Thyroid gland (tissue), 4 donors: ENCODE results near the gene C2CD4D. TPM values are rescaled to one million over a fixed set of nuclear protein-coding genes. Genes with fewer than 3 reads are reported as not detected.

Experiments
- DNase-seq, 2 donors: peaks; one replicate each; pipeline ENCODE4 v3.0.0-alpha.2; 2019
- H3K27ac ChIP-seq, 3 donors: fragments of 200-600 bp; sonication (generic); 1 replicate in 2 of 3; 2 replicates in 1 of 3; pipeline ENCODE4 v1.5.1; 2016 to 2019; ENCODE audit warnings: mild to moderate bottlenecking in 1 of 3, moderate library complexity in 1 of 3
- H3K27me3 ChIP-seq: fragments of 200-600 bp; sonication (generic); one replicate; pipeline ENCODE4 v1.5.1; 2019
- H3K36me3 ChIP-seq, 2 donors: fragments of 200-600 bp; sonication (generic); one replicate each; pipeline ENCODE4 v1.5.1; 2016 to 2019
- H3K4me1 ChIP-seq, 2 donors: fragments of 200-600 bp; sonication (generic); one replicate each; pipeline ENCODE4 v1.5.1; 2017 to 2019
- H3K4me3 ChIP-seq, 3 donors: fragments of 200-600 bp; sonication (generic); replicated peaks in 1 of 3; 1 replicate in 2 of 3; 2 replicates in 1 of 3; pipeline ENCODE4 v1.5.1; 2016; ENCODE audit warnings: mild to moderate bottlenecking in 1 of 3
- H3K9me3 ChIP-seq: fragments of 200-600 bp; sonication (generic); one replicate; pipeline ENCODE4 v1.5.1; 2017
- POLR2A ChIP-seq, 2 donors: fragments of 450-650 bp; IDR thresholded peaks; one replicate each; pipeline ENCODE4 v1.6.1; 2017; ENCODE audit warnings: antibody characterized with exemption in 2 of 2, mild to moderate bottlenecking in 2 of 2, moderate library complexity in 1 of 2
- WGBS, 2 donors: methylation state at CpG; one replicate each; pipeline ENCODE4 v1.1.5; 2017; 5-methylcytosine and 5-hydroxymethylcytosine counted together
- intact Hi-C: fragments of 100-400 bp; cut with DNase I; formaldehyde crosslinking; loops from one replicate; pipeline ENCODE4 v1.15.1; 2023
- total RNA-seq, 4 donors: library from RNA; depleted of rRNA; stranded (reverse); fragments of >200 nt; gene quantifications; one replicate each; pipeline ENCODE4 v1.2.3, GENCODE V29; 2016
- TF ChIP-seq, protein P1 (sequence below), 6 experiments: fragments of 200-600 bp in 3 of 6; fragments of 450-650 bp in 3 of 6; sonication (generic) in 3 of 6; IDR thresholded peaks; one replicate each; pipeline ENCODE4 v1.5.1; 2016 to 2019; ENCODE audit warnings: antibody characterized with exemption in 6 of 6, mild to moderate bottlenecking in 2 of 6, inconsistent platforms in 1 of 6, moderate library complexity in 1 of 6

The C2CD4D gene
- total RNA-seq, 4 donors from 2014 or later = 0.29 to 1.3 (median 0.33) TPM; not detected in 1

DNA sequence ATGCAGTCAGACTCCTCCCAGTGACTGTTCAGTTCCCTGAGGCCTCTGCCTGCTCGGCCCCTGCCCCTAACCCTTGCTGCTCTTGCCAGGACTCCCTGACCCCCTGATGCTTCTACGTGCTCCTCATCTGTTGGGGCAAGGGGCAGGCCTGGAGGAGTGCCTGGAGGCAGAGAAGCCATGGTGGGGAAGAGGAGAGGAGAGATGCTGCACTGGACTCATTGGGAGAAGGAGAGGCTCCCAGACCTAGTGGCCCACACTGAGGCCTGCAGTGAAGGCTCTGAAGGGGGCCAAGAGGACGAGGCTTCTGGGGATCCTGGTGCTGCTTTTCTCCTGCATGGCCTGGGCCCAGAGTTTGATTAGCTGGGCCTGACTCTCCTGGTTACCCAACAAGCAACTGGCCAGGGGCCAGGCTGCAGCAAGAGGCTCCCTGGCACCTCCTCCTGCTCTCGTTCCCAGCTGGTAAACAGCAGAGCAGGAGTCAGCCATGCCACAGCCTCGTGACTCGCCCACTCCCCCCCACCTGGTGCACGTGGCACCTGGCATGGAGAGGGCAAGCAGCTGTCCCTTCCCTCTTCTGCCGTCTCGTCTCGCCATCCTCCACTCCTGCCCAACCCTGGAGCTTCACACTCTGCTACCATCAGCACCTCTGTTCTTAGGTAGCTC, 7.2 kb downstream of the C2CD4D start:
- H3K4me3 ChIP-seq = no peak overlapping the region
- 30 to 42% methylated on average over 9 to 10 of the region's 10 CpGs for WGBS, 2 donors

DNA sequence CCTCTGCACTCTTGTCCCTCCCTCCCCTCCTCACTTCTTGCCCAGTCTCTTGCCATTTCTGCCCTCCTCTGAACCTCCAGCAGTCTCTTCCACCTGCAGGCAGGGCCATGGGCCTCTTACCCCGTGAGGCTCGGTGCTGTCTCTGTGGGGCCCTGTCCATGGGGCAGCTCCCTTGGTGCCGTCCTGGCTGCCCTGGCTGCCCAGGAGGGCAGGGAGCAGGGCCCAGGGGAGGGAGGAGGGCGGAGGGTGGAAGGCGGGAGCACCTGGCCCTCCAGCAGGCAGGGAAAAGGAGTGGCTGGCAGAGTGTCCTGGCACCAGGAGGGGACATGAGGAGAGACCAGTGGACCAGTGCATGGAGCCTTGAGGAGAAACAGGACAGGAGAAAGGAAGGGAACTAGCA, 8.0 kb downstream of the C2CD4D start, which contains the start of gene RORC:
TSS of gene RORC (minus strand) at position 198 of the 400 bp plus-strand sequence. CDS start at position 160, 38 bp downstream.
- Histone ChIP-seq H3K27me3 (no peaks in the 10 kb centered on the region), H3K36me3 (no peaks in the 10 kb centered on the region), H3K9me3 (no peaks in the 10 kb centered on the region), H3K4me3 (peak within 1 kb of the TSS; percentile 7 to 36 (median 35)), H3K4me1 (peaks cover 40 to 54% of the 10 kb centered on the region in 2 donors), H3K27ac (peak within 1 kb of the TSS; percentile 78 to 89 (median 79))
- DNase-seq = peak; percentile 91 to 93
- TF ChIP-seq, protein P1, sequence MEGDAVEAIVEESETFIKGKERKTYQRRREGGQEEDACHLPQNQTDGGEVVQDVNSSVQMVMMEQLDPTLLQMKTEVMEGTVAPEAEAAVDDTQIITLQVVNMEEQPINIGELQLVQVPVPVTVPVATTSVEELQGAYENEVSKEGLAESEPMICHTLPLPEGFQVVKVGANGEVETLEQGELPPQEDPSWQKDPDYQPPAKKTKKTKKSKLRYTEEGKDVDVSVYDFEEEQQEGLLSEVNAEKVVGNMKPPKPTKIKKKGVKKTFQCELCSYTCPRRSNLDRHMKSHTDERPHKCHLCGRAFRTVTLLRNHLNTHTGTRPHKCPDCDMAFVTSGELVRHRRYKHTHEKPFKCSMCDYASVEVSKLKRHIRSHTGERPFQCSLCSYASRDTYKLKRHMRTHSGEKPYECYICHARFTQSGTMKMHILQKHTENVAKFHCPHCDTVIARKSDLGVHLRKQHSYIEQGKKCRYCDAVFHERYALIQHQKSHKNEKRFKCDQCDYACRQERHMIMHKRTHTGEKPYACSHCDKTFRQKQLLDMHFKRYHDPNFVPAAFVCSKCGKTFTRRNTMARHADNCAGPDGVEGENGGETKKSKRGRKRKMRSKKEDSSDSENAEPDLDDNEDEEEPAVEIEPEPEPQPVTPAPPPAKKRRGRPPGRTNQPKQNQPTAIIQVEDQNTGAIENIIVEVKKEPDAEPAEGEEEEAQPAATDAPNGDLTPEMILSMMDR (IDR thresholded peaks at IDR 0.05) = peak in 1 of 6 experiments; percentile 24
- peak; percentile 69 to 82 for TF ChIP-seq POLR2A (IDR thresholded peaks at IDR 0.05)
- WGBS, 2 donors = 29 to 41% methylated on average over 5 of the region's 5 CpGs
- intact Hi-C loops = loop anchor here (10.0 kb wide), 2 partner anchors 97 to 297 kb away; no protein-coding TSS in a partner anchor

More for the DNA sequence above, 7.2 kb downstream of the C2CD4D start:
- TF ChIP-seq, protein P1 (IDR thresholded peaks at IDR 0.05) = no peak
- peak in 1 of 2 donors; percentile 22 for TF ChIP-seq POLR2A (IDR thresholded peaks at IDR 0.05)
- peak; percentile 99 for DNase-seq
- Histone ChIP-seq H3K36me3 (no peaks in the 10 kb centered on the region), H3K9me3 (no peaks in the 10 kb centered on the region), H3K27me3 (no peaks in the 10 kb centered on the region), H3K27ac (peak overlapping the region; percentile 51 to 79 (median 78)), H3K4me1 (peaks cover 46 to 62% of the 10 kb centered on the region in 2 donors)
- intact Hi-C loops = loop anchor here (10.0 kb wide), 2 partner anchors 98 to 298 kb away; no protein-coding TSS in a partner anchor

DNA sequence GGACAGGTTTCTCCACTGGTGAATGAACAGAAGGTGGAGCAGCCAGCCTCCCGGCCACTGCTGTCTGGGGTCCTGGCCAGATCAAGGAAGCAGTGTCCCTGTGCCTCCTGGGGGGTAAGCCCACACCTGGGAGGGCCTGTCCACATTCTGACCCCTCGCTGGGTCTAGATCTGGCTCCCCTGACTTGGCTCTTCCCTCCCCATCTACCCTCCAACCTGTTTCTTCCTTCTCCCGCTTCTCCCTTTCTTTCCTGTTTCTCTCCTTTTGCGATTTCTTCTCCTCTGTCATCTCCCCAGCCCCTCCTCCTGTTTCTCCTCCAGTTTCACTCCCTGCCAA, 8.4 kb downstream of the C2CD4D start:
- intact Hi-C loops = loop anchor here (10.0 kb wide), 2 partner anchors 96 to 296 kb away; no protein-coding TSS in a partner anchor
- H3K4me3 ChIP-seq = peak overlapping the region; percentile 7 to 36 (median 35)
- H3K9me3 ChIP-seq = no peaks in the 10 kb centered on the region
- DNase-seq = no peak
- H3K36me3 ChIP-seq = no peaks in the 10 kb centered on the region
- TF ChIP-seq POLR2A (IDR thresholded peaks at IDR 0.05) = no peak
- TF ChIP-seq, protein P1 (IDR thresholded peaks at IDR 0.05) = no peak
- 28 to 31% methylated on average over 4 of the region's 4 CpGs for WGBS, 2 donors
- no peaks in the 10 kb centered on the region for H3K27me3 ChIP-seq
- H3K4me1 ChIP-seq = peaks cover 42 to 52% of the 10 kb centered on the region in 2 donors
- H3K27ac ChIP-seq = peak overlapping the region; percentile 78 to 89 (median 79)

DNA sequence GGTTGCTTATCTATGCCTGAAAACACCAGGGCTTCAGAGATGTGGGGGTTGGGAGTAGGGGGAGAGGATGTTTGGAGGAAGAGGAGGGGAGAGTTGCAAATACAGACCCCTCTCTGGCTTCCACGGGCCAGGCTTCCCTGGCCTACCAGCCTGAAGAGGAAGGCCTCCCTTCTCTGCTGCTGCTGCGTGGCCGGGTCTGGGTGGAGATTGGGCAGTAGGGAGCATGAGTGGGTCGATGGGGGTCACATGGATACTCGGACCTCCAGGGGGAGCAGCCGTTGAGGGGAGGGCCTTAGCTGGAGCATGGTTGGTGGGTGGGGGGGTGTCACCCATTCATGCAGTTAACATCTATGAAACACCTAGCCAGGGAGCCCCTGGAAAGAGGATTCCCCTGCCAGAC, 9.6 kb downstream of the C2CD4D start:
- peaks cover 46 to 51% of the 10 kb centered on the region in 2 donors for H3K4me1 ChIP-seq
- no peak for TF ChIP-seq POLR2A (IDR thresholded peaks at IDR 0.05)
- TF ChIP-seq, protein P1 (IDR thresholded peaks at IDR 0.05) = no peak
- no peaks in the 10 kb centered on the region for H3K36me3 ChIP-seq
- DNase-seq = no peak
- H3K27ac ChIP-seq = peak overlapping the region in 1 of 3 donors; percentile 79
- H3K4me3 ChIP-seq = peak overlapping the region in 1 of 3 donors; percentile 35
- no peaks in the 10 kb centered on the region for H3K27me3 ChIP-seq
- no peaks in the 10 kb centered on the region for H3K9me3 ChIP-seq
- WGBS, 2 donors = 52 to 62% methylated on average over 6 of the region's 6 CpGs
- intact Hi-C loops = loop anchor here (10.0 kb wide), 2 partner anchors 95 to 295 kb away; no protein-coding TSS in a partner anchor
